Activated naive CD4-positive, alpha-beta T cell treated with anti-CD3 and anti-CD28 coated beads, Interleukin-2, amount 50 U/mL, for 16 hours (primary cell): ENCODE results near the gene CNN1.
"Not testable (repeated sequence)": the region's sequence is repeated elsewhere in the genome, so short reads cannot be mapped to it uniquely, and the experiment has no call there.

Experiments used
- DNase-seq: peaks from one replicate; pipeline ENCODE4 v3.0.0-alpha.2; 2020

The CNN1 gene

DNA sequence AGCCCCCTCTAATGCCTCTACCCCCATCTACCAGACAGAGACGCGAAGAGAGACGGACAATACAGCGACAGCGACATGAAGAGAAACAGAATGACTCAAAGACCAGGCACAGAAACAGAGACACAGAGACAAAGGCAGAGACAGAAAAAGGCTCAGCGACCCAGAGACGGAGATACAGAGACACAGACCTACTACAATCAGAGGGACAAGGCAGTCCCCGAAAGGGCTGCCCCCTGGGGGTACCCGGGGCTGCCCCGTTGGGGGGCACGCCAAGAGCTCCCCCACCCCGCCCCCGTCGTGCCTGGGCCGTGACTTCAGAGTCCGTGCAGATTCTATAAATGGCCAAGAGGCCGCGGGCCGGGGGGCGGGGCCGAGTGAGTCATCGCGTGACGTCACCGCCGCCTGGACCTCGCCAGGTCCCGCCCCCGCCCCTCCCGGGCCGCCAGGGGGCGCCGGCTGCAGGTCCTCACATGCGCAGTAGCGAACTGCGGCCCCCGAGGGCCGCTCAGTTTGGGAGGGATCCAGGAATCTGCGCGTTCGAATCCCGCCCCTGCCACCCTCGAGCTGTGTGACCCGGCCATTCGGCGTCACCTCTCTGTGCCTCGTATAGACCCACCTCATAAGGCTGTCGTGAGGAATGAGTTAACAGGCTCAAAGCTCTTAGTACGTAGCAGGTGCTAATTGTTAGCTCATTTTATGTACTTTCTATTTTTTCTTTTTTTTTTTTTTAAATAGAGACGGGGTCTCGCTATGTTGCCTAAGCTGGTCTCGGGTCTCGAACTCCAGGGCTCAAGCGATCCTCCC, 2.7 kb upstream of the CNN1 start:
- DNase-seq: peak; percentile 88

DNA sequence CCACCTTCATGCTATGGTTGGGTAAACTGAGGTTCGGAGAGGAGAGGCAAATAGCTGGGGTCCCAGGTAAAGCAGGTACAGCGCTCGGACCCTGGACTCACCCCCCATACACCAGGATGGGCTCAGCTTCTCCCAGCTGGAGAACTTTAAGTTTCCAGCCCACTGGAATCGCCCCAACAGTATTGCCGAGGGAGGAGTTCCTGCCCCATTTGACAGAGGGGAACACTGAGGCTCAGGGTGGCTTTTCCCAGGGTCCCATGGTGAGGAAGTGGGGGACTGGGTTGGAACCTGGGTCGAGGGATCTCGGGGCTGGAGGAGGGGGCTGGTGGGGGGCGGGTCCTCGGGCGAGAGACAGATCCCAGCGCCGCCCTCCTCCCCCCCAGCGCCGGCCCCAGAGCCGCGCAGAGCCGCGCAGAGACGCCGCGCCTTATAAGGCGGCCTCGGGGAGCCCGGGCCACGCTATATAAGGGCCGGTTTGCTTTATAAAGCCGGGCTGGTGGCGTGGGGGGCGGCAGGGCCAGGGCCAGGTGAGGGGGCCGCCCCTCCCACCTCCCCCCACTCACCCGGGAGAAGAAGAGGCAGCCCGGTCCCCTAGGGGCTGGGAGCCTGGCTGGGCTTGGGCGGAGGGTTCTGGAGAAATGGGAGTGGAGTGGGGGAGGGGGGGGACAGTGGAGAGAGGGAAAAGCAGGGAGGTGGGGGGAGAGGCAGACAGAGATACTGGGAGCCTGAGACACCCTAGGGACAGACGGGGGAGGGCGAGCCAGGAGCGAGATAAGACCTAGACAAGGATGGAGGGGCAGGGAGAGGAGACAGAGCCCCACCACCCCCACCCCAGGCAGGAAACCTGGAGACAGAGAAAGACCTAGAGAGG, 1.1 kb downstream of the CNN1 start:
- DNase-seq: no peak

GRCh38 chr19:11540645-11541044, 2.0 kb downstream of the CNN1 start:
- no peak for DNase-seq

DNA sequence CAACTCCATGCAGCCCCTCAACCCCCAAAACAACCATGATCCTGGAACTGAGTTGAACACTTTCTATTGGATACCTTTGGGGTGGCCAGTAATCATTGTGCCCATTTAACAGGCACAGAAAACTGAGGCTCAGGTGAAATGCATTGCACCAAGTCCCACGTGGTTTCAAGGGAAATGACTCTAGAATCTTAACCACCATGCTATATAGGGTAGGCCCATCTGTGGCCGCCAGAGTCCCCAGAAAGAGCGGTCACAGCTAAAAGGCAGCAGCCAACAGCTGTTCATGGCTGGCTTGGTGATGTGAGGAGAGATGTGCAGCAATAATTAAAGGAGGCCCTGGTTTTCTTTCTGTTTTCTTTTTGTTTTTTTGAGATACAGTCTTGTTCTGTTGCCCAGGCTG, 2.6 kb downstream of the CNN1 start:
- DNase-seq: no peak

GRCh38 chr19:11547929-11548700, 9.5 kb downstream of the CNN1 start:
- DNase-seq: no peak

GRCh38 chr19:11549386-11549953, 10.8 kb downstream of the CNN1 start:
- no peak for DNase-seq

DNA sequence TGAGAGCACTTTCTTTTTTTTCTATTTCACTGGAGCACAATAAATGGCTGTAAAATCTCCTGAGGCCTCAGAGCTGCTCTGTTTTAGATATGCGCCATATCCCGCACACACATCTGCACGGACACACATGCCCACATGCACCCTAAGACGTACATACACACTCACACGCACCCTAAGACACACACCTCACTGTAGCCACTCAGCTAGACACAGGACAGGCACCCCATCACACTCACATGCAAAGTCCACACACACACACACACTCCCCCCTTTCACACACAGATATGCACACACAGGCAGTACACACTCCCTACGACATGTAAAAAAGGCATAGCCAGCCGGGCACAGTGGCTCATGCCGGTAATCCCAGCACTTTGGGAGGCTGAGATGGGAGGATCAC, 11.6 kb downstream of the CNN1 start:
- no peak for DNase-seq

DNA sequence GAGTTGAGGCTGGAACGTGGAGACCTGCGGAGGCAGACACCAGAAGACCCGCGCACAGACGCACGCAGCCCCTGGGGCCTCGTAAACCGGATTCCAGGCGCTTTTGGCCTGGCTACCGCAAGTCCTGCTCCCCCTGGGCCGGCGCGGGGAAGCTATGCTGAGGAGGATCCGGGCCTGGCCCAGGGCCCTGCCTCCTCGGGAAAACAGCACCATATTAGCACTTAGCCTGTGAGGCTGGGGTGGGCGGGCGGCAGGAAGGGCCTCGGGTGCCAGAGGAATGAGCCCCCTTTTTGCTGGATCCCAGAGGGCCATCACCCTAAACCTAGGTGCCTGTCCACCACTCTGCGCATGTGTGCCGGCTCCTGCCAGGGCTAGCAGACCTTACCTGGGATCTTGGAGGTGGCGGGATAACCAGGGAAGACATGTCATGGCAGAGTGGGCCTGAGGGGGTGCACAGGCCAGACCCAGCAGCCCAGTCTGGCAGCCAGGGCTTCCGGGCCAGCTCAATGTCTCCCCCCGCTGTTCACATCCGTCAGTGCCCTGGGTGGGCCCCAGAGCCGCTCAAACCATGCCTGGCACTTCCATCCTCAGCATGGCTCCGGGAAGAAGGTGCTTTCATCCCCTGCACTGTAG, 13.1 kb downstream of the CNN1 start:
- DNase-seq: no peak

DNA sequence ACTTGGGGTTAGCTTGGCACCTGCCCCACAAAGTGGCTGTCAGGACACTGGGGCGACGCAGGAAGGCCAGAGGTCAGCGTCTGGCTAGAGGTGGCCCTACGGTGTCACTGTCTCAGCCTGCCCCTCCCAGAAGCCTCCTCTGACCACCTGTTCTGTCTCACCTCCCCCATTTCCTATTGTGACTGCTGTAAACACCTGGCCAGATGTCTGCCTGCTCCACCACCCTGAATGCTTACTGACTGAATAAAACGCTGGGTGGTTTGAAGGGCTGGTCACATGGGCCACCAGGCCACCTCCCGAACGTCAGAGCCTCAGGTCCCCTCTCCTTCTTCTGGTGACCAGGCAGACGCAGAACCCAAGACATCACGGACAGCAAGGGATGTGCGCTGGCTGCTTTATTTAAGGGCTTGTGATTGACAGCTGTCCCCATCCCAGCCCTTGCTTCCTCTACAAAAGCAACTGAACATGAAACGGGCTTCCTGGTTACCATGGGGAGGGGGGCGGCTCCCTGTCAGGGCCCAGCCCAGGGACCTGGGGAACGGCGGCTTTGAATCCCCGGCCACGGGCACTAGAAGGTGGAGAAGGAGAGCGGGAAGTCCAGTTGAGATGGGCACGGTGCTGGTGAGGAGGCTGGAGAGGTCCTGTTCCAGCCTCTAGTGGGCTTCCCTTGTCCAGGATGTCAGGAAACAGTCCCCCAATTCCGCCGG, 14.2 kb downstream of the CNN1 start:
- no peak for DNase-seq

DNA sequence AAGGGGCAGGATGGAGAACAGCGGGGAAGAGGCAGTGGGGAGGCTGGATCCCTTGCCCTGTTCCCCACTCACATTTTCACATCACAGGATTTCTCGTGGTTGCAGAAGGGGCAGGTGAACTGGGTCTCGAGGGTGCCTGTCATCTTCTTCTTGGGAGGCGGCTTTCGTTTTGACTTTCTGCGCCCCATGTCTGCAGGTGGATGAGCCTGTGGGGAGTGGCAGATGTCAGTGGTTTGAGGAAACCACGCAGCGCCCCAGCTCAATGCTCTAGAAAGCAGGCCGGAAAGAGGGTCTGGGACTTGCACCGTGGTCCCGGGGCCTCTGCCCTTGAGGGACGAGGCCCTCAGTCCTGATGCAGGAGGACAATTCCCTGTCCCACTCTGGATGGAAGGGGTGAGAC, 15.5 kb downstream of the CNN1 start:
- DNase-seq: no peak

DNA sequence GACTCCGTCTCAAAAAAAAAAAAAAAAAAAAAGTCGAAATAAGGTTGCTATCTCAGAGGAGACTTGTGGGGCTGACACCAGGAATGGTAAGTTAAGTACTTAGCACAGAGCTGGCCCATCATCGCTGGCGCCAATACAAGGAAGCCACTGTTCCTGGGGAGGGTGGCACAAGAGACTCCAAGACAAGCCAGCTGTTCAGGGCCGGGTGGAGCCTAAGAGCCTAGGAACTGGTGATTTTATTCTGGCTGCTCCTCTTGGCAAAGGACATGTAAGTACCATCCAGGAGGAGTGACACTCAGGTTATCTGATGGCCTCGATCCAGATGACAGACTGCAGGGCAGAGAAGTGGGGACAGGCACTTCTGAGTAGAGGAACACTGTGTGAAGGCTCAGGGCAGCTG, 16.6 kb downstream of the CNN1 start:
- no peak for DNase-seq

DNA sequence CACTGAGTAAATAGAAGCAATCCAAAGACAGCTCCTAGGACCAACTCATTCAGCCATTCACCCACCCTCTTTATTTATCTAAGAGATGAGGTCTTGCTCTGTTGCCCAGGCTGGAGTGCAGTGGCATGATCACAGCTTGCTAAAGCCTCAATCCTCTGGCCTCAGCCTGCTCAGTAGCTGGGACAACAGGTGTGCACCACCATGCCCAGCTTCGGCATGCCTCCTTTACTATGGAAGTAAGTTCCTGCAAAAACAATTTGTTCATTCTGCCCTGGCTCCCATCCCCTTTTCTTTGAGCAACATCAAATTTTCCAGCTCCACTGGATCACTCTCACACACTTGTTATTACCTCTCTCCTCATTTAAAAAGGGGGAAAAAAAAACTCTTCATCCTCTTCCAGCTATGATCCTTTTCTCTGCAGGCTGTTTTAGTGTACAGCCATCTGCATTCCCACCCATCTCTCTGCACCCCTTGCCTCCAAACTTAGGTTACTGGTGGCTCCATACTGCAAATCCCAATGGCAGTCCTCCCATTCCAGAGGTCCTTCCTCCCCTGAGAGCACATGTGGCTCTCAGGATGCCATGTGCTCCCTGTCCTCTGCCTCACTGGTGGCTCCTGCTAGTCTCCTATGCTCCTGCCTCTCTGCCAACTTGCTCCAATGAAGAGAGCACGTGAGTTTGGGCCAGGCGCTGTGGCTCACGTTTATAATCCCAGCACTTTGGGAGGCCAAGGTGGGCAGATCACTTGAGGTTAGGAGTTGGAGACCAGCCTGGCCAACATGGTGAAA, 18.2 kb downstream of the CNN1 start:
- DNase-seq: no peak

- DNase-seq: peak; percentile 97
Observed at GRCh38 chr19:11558881-11559828, 20.5 kb downstream of the CNN1 start, which contains the start of gene ELOF1. Gene ELOF1 (minus strand): TSS chr19:11559230. CDS start chr19:11554347, 4,883 bp downstream.

- peak; percentile 58 for DNase-seq
Observed at GRCh38 chr19:11560404-11561051, 21.9 kb downstream of the CNN1 start.

DNA sequence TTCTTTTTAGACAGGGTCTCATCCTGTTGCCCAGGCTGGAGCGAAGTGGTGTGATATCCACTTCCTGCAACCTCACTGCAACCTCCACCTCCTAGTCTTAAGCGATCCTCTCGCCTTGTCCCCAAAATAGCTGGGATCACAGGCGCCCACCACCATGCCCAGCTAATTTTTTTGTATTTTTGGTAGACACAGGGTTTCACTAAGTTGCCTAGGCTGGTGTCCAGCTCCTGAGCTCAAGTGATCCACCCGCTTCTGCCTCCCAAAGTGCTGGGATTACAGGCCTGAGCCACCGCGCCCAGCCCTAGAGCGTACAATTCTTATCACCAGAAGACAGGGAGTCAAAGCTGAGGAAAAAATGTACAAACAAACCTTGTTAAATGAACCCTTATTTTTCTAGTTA, 24.9 kb downstream of the CNN1 start:
- DNase-seq: no peak

GRCh38 chr19:11564082-11564807, 25.6 kb downstream of the CNN1 start:
- not testable (repeated sequence) for DNase-seq

DNA sequence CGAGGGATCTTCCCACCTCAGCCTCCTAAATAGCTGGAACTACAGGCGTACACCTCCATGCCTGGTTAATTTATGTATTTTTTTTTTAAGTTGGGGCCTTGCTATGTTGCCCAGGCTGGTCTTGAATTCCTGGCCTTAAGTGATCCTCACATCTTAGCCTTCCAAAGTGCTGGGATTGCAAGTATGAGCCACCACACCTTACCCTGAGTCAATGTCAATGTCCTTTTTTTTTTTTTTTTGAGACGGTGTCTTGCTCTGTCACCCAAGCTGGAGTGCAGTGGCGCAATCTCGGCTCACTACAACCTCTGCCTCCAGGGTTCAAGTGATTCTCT, 27.0 kb downstream of the CNN1 start:
- not testable (repeated sequence) for DNase-seq

- no peak for DNase-seq
Observed at GRCh38 chr19:11566164-11566563, 27.5 kb downstream of the CNN1 start.
